Stromal cell of bone marrow (primary cell): ENCODE measurements around the gene LRMDA.
A peak's percentile ranks its signal among the peaks of the same experiment; 100 is the strongest.

Source experiments
- DNase-seq: peaks from one replicate; pipeline ENCODE4 v3.0.0-alpha.2; 2012; ENCODE audit warnings: low read depth

The LRMDA gene

DNA sequence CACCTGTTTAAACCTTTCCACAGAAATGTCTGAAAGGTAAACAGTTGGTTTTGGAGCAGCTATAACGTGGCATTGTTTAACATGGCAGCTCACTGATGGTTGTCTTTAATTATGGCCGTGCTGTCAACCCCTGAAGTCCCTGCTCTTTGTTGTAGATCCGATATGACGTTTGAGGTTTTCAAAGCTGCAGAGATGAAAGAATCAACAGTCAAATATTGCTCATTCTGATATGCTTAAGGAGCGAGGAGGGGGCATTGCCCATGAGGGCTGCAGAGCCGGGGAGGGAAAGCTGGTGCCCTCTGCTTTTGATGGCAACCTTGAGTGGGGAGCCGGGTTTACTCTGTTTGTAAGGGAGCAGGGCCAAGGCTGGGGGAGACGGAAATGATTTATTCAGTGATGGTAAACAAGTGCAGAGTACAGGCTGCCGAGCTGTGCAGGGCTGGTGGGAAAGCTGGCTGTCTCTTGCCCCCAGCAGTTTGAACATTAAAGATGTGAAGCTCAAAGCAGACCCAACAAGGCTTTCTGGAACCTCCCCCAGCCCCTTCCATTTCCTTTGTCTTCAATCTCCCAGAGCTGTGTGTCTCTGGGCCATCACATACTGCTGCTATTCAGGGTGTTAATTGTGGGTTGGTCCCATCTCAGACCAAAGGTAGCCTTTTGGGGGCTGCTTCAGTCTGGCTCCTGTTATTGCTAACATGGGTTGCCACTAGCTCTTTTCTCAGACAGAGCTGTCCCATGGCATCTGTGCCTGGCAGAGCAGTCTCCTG lies 345.5 kb downstream of the LRMDA start:
- DNase-seq = no peak

DNA sequence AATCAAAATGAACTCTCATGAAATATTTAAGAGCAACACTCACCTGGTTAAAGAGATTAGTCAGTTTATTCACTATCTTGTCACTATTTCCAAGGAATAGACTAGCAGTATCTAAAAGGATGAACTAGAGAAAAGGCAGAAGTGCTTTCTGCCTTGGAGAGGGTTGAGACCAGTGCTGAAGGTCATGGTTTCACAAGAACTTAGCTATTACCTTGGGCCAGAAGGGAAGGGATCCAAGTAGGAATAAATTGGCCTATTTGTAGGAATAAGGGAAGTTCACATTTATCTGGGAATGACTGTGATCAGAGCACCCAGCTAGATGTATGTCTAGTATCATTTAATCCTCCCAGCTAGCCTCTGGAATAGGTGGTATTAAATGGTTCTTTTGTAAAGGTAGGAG lies 347.2 kb downstream of the LRMDA start:
- no peak for DNase-seq

DNA sequence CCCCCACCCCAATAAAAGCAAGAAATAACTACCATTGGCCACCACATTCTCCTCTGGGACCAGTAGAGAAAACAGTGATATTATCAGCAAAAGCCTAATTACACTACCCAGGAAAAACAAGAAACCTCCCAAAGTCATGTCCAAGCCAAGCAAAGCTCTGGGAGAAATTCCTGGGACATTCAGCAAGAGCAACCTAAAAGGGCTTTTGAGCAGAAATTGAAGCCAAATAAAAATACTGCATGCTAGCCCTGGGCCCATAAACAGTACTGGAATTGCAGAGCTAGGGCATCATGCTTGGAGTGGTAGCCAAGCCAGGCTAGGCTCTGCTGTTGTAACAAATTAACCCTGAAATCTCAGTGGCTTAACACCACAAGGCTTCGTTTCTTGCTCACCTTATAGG lies 347.9 kb downstream of the LRMDA start:
- DNase-seq = peak; percentile 55

DNA sequence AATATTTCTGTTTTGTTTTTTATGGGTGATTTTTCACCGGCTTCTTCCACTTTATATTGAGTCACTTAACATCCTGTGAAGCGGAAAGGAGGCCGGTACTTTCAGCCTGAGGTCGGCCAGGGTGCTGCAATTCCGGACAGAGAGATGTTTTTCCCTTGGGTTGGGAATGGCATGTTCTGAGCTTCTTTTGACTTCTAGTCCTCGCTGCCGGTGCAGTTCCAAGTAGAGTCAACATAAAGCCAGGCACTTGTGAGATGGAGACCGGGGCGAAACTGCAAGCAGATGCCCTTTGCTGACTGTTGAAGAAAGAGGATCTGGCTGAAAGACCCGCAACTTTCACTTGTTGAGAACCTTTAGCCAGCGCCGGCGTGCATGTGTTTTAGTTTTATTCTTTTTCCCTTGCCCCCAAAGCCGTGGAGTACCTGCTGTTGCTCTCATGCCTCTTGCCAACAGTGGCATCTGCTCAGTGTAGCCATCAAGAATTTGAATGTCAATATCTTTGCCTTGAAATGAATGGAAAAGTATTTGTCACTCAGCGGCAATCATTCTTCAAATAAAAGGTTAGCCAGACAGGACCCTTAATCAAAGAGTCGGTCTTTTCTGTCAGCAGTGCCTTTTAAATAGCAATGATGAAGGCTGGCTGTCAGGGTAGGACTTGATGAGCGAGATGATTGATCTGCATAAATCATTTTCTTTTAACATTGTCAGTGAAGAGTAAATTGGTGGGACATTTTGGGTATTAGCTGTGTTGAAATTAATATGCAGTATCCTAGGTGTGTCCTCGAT lies 351.2 kb downstream of the LRMDA start:
- no peak for DNase-seq

DNA sequence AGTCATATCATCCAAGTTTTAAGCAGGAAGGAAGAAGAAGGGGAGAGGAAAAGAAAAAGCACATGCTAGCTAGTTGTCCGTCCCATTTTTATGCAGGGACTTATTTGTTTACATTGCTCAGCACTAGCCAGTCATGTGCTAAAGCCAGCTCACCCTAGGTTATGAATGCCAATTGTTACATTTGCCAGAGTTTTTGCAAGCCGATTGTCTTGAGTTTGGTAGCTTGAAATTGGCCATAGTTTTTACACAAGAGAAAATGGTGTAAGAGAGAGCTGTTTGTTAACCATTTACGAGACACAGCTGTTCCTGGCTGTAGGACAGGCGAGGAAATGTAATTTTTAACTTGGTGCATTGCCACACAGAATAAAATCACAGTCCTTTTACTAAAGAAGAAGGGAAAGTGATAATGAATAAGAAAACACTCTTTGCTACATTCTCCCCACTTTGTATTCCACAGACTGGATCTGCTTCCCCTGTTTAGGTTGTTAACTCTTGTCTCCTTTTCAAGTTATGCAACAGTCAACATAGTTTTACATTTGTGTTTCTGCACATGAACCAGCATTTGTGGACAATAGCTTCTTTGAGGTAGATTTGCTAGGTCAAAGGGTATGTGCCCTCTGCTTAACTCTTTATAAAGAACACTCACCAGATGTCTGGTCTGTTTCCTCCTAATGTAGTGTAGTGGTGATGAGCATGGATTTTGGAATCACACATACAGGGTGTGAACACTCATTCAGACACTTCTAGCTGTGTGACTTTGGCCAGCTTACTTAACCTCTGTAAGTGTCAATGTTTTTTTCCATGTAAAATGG lies 357.2 kb downstream of the LRMDA start:
- peak; percentile 79 for DNase-seq

DNA sequence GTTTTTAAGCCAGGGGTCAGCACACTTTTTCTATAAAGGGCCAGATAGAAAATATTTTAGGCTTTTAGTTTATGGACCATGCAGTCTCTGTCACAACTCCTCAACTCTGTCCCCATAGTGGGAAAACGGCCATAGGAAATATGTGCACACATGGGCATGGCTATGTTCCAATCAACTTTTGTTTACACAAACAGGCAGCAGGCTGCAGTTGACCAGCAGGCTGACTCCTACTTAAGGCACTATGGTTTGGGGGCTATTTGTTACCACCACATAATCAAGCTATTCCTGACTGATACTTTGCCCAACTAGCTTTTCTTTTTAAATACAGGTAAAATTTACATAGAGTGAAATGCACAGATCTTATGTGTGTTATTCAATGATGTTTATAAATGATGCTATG lies 362.4 kb downstream of the LRMDA start:
- DNase-seq = no peak

DNA sequence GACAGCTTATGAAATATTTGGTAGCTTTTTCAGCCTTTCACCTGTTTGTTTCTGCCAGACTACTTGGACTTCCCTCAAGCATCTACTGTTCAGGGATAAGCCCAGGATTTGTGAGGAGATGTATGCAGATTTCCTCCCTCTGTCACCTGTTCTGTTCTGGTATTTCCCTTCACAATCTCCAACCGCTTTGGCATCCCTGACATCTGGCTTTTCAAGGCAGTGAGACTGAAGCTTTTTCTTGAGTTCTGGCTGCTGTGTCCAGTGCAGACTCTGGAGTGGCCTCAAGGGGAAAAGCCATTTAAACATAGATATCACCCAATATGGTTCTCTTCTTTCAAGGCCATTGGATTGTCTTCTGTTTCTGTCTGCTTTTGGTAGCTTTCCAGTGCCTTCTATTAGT lies 369.7 kb downstream of the LRMDA start:
- no peak for DNase-seq

DNA sequence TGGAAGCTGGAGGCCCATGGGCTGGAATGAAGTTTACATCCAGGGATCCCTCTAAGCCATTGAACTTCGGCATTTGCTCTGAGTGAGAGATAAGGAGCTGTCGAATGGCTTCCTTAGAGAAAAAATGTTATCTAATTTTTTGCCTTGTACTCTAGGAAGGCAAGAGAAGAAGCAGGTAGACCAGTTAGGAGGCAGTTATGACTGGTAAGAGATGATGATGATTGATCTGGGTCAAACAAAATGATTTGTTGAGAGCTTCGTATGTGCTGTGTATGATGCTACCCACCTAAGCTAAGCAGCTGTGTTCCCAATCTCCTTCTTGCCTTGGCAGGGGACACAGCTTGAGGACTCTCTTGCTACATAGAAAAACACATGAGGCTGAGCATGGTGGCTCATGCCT lies 370.2 kb downstream of the LRMDA start:
- DNase-seq = no peak

DNA sequence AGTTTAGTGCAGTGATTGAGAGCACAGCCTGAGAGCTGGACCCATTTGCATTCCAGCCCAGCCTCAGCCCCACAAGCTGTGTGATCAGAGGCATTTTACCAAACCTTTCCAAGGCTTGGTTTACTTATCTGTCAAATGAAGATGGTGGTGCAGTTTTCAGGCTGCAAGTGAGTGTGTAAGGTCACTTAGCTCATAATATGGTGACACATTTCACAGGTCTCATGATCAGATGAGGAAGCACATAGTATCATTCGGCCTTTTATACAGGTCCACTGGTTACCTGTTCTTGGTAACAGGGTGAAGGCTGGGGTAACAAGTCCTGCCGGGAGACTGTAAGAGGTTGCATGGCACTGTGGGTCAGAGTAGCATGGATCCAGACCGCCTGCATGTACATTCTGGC lies 371.7 kb downstream of the LRMDA start:
- DNase-seq = no peak

DNA sequence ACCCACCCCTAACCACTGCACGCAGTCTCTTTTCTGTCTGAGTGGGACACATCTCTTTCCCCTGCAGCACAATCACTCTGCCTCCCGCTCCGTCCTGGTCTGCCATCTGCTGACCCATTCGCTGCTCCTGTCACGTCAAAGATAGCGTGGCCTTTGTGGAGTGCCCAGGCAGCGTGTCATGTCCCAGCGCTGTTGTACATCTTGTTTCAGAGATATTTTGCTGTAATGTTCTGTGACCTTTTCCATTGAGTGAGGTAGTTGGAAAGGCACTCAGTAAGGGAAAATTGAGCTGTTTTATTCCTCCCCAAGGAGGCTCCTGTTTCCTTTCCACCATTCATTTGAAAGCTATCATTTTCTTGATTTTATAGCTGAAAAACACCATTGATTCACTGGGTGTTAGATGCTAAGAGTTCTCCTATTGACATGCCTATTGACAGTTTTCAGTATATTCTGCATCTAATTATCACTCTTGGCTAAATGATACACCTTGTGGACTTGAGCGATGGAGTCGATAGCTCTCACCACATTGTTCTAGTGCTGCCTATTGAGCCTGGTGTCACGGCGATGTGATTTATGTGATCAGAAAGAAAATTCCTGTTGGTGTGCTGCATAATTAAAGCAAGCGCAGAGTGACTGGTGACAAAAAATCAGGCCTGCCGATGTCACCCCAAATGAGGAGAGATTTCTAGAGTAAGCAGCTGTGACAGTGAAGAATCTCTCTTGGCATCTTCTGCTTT lies 372.6 kb downstream of the LRMDA start:
- peak; percentile 71 for DNase-seq

DNA sequence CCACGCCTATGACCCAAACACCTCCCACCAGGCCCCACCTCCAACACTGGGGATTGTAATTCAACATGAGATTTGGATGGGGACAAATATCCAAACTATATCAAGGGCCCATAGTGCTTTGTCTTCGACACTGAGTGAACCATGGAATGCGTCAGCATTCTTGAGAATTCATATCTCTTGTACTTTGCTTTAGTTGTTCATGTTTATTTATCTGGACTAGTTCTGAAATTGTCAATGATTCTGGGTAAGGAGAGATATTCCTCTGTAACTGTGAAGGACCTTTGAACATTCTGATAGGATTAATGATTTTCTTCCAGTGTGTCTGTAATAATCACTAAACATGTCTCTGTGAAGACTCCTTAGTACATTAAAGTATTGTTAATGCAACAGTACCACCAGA lies 374.8 kb downstream of the LRMDA start:
- DNase-seq = no peak

DNA sequence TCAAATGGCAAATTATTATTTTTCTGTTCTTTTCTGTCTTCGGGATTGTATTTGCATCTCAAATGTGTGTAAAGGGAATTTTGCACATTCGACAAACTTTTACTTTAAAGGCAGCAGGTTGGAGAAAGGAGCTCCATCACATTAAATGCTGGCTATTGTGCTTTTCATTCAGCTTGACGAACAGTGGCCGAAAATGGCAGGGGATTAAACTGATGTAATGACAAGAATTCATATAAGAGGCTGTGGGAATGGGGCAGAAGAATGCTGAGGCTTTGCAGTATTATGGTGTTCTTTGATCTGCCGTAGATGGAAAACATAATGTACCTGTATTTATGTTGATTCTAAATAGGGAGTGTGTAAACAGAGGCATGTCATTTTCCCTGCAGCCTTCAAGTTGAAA lies 376.0 kb downstream of the LRMDA start:
- DNase-seq = no peak

DNA sequence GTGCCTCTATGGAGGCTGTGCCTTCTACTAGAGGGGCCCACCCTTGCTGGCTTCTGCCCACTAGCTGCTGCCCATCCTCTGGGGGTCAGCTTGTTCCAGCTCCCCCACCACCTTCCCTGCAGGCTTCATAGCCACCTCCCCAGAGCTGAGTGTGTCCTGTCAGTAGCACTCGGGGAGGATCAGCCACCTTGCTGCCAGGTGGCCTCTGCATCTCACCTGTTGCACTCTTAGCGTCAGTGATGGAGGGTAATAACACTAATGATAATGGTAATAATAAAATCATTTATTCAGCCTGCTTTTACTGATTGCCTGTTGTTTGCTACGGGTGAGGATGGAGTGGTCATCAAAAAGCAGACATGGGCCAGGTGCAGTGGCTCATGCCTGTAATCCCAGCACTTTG lies 377.6 kb downstream of the LRMDA start:
- no peak for DNase-seq

DNA sequence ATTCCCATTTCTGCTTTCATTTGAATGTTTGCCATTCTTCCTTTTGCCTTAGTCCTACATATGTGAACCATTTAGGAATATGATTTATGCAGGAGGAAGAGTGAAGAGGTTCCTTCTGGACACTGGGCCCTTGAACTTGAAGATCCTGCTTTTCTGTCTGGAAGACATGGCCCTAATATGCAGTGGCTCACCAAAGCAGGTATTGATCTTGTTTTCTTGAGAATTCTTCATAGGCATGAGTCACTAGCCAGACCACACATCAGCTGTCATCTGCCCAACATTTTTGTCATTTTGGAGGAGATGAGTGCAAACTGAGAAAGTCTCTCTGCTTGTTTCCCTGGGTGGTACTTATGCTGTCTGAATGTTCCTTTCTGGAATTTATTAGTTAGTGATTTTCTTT lies 382.6 kb downstream of the LRMDA start:
- DNase-seq = no peak

DNA sequence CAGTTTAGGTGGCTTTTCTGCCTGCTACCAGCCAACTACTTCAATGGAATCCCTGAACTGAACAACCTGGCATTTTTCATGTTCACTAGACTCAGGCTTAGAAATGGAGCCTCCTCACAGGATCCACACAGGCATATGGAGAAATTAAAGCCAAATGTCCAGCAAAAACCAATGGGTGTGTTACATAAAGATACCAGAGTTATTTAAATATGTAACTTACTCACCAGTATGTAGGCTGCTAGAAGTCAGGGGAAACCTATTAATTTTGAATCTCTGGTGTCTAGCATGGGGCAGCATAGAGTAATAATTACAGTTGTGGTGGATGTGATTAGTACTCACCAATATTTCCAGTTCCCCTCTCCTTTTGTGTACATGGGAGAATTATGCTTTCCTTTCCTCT lies 383.6 kb downstream of the LRMDA start:
- no peak for DNase-seq

DNA sequence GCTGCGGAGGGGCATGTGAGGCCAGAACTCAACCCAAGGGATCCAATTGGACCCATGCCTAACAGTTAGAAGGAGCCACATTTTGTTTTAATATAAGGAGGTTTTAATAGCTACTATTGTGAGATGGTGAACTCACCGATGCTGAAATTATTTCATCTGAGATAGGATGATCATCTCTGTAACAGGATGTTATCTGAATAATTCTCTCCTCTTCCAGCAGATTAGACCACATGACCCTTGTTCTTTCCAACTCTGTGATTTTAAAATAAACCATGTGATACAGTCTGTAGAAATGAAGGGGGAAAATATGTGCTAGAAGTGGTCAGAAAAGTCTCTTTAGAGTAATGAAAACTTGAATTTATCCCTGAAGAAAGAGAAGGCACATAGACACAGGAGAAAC lies 385.8 kb downstream of the LRMDA start:
- no peak for DNase-seq

DNA sequence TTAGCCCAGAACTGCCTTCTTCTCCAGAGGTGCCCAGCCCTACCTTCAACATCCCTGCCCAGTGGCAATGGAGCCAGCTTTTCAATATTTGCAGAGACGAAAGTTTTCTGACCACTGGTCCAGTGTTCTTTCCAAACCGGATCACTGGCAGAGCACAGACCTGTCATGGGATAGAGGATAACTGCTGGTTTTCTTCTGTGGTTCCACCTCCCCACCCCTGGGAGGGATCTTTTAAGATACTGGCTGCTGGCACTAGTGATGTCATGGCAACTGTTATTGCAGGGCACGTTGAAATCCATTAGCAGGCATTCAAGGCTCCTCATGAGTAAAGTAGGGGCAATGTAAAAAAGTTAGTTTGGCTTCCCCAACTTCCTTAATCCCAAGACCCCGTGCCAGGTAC lies 387.1 kb downstream of the LRMDA start:
- no peak for DNase-seq

DNA sequence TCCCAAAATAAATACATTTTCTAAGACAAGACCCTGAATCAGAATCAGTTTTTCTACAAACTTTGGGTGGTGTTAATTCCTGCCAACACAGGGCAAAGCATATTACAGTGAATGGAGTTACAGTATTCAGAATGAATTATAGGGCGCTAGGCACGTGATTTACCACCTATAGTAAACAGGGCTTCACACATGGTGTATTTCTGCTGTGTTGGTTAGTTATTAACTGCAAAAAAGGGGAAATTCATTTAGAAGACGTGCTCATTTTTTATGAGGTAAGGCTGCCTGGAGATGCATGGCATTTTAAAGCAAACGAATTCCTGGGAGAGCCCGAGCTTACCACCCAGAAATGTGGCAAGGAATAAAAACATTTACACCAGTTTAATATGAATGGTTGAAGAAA lies 393.8 kb downstream of the LRMDA start:
- no peak for DNase-seq

DNA sequence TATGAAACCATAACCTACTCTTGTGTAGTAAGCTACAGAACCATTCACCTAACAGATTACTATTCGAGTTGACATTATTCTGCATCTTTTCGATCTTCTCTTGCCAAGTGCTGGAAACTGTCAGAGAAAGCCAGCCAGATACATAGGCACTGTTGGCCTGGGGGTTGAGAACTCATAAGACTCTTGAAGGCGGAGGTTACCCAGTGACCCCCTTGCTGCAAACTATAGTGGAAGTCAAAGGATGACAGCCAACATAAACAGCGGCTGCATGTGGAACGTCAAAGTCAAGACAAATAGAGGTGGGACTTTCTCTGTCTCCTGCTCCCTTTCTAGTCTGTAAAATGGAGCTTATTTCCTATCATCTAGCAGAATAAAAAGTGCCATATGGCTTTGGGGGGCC lies 394.2 kb downstream of the LRMDA start:
- DNase-seq = no peak

DNA sequence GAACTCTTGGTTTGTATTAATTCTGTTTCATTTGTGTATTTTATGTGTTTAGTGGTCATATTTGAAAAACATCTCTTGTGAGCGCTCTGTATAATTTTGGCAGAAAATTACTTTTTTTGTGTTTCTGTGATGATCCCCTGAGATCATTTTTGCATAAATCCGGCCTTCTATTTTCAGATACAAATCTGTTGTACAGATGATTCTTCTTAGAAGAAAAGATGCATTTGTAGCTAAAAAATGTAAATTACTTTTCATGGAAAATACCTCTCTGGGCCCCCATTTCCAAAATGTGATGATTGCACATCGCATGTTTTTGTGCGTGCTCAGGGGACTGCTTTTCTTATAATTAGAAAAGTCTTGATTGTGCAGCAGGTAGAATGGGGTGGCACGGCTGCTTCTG lies 395.4 kb downstream of the LRMDA start:
- DNase-seq = no peak

DNA sequence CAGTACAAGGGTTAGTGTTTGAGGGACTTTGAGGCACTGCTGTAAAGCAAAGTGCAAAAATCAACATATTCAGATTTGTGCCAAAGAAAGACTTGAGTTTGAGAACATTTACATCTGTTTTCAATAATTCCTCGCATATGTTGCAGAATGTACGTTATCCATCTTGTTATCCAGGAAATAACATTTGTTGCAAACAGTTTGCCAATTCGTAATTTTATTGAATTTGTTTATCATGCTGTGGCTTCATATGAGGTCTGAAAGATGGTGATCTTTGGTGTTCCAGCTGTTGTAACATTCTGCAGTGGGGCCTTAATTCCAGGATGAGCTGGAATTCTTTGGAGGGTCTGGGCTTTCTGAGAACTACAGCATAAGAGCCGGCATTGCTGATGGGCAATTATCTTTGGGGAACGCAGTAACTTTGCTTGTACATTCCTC lies 396.2 kb downstream of the LRMDA start:
- DNase-seq = no peak

DNA sequence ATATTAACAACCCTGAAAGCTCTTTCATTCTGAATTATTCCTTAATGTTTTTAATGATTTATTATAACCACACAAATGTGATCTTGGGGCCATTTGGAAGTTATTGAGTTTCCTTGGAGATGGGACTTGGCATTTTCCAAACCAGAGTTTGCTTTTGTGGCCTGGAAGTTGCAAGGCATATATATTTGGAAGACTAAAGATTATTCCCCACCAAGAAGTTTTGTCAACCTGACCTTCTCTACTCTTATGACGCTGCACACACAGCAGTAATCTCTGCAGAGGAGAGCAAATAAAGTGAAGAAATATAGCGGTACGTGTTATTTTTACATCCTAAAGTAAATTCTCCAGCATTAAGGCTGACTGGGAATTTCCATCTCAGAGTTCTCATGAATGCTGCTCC lies 397.0 kb downstream of the LRMDA start:
- no peak for DNase-seq
